HepG2 (cell line): Measurements from ENCODE around the gene DLG5. TPM values are rescaled to one million over a fixed set of nuclear protein-coding genes. Genes with fewer than 3 reads are reported as not detected.

Experiments
- ATAC-seq: fragments of 200-7000 bp; cut with Tn5 transposase; 3 replicates; pipeline ENCODE4 v1.9.1; 2020; ENCODE audit warnings: mild to moderate bottlenecking, moderate library complexity
- BruUV-seq: library from RNA; stranded (reverse); fragments of 400-500 nt; replicated peaks from 2 replicates; lab custom pipeline; 2021; lab: Mats Ljungman, UMichigan
- CTCF ChIA-PET: fragments of 300-600 bp; formaldehyde crosslinking; extraction: SDS; loops from one replicate; lab custom pipeline; 2021; ENCODE audit warnings: low total read pairs, inconsistent platforms, low intra/inter-chr PET ratio; lab: Yijun Ruan, JAX
- POLR2A ChIA-PET: fragments of 350-600 bp; sonication (Branson Sonifier 250); formaldehyde crosslinking; loops from one replicate; lab custom pipeline; 2020; ENCODE audit warnings: antibody characterized with exemption, inconsistent platforms; lab: Yijun Ruan, JAX
- DNase-seq: peaks from one replicate; pipeline ENCODE4 v3.0.0-alpha.2; 2015; ENCODE audit warnings: low spot score
- FAIRE-seq: peaks from 3 replicates; lab custom pipeline; 2011; peaks lifted over from hg19 to GRCh38; lab: Jason Lieb, UNC
- H2AFZ ChIP-seq: one replicate; pipeline ENCODE4 v1.6.1; 2011; ENCODE audit warnings: low read length, inconsistent platforms
- H3K27ac ChIP-seq: fragments of 300-600 bp; 3 replicates; pipeline ENCODE4 v1.8.0; 2011; ENCODE audit warnings: mixed run types, mild to moderate bottlenecking, mixed read lengths, low read length, inconsistent platforms; ENCODE audit not compliant: insufficient read depth; ENCODE audit errors: extremely low read length
- H3K27me3 ChIP-seq, 2 experiments: fragments of 200-600 bp in 1 of 2; 2 replicates in 1 of 2; 3 replicates in 1 of 2; pipeline versions ENCODE4 v1.6.0 to v1.8.0; 2011; ENCODE audit warnings: low read length in 2 of 2, mild to moderate bottlenecking in 2 of 2, moderate library complexity in 2 of 2, inconsistent platforms in 1 of 2; ENCODE audit not compliant: insufficient read depth in 2 of 2, control insufficient read depth in 1 of 2
- H3K36me3 ChIP-seq, 2 experiments: fragments of 200-600 bp in 1 of 2; replicated peaks in 1 of 2; 2 replicates in 1 of 2; 3 replicates in 1 of 2; pipeline versions ENCODE4 v1.5.1 to v1.8.0; 2011; ENCODE audit warnings: low read length in 2 of 2, inconsistent platforms in 1 of 2; ENCODE audit not compliant: insufficient read depth in 2 of 2, control insufficient read depth in 1 of 2
- H3K4me1 ChIP-seq: 2 replicates; pipeline ENCODE4 v1.5.1; 2012; ENCODE audit warnings: low read length, inconsistent platforms; ENCODE audit not compliant: insufficient read depth
- H3K4me2 ChIP-seq: 2 replicates; pipeline ENCODE4 v1.6.0; 2011; ENCODE audit warnings: low read depth, low read length, inconsistent platforms
- H3K4me3 ChIP-seq, 3 experiments: fragments of 200-600 bp in 1 of 3; sonication (generic), shearing (Covaris generic) in 1 of 3; replicated peaks in 1 of 3; 2 replicates each; pipeline ENCODE4 v1.5.1; 2011 to 2016; ENCODE audit warnings: low read length in 3 of 3, inconsistent platforms in 2 of 3, low read depth in 2 of 3, mild to moderate bottlenecking in 2 of 3, control low read depth in 1 of 3, mixed read lengths in 1 of 3; ENCODE audit not compliant: insufficient read depth in 1 of 3
- H3K79me2 ChIP-seq: one replicate; pipeline ENCODE4 v1.6.1; 2011; ENCODE audit warnings: low read length, inconsistent platforms; ENCODE audit not compliant: insufficient read depth
- H3K9ac ChIP-seq: 2 replicates; pipeline ENCODE4 v1.6.0; 2011; ENCODE audit warnings: mild to moderate bottlenecking, low read depth, low read length, inconsistent platforms; ENCODE audit not compliant: insufficient read depth
- H3K9me3 ChIP-seq: 2 replicates; pipeline ENCODE4 v1.5.1; 2012; ENCODE audit warnings: mild to moderate bottlenecking, low read length
- H4K20me1 ChIP-seq: 2 replicates; pipeline ENCODE4 v1.6.0; 2011; ENCODE audit warnings: inconsistent platforms, mild to moderate bottlenecking, low read length, moderate library complexity; ENCODE audit not compliant: insufficient read depth
- TARDBP ChIP-seq: sonication (generic); formaldehyde crosslinking; IDR thresholded peaks from 2 replicates; pipeline ENCODE4 v1.8.0; 2022; ENCODE audit warnings: mild to moderate bottlenecking, missing genetic modification reagents
- ZNF614 ChIP-seq: IDR thresholded peaks from 2 replicates; pipeline ENCODE4 v1.6.1; 2018; ENCODE audit warnings: missing biosample characterization, missing genetic modification reagents, inconsistent platforms, borderline replicate concordance
- ZZZ3 ChIP-seq: sonication (generic); formaldehyde crosslinking; IDR thresholded peaks from 2 replicates; pipeline ENCODE4 v1.4.0; 2020; ENCODE audit warnings: missing genetic modification reagents, mild to moderate bottlenecking, borderline replicate concordance
- WGBS: methylation state at CpG from one replicate; pipeline ENCODE4 v1.1.6; 2017; ENCODE audit warnings: low lambda C conversion rate; 5-methylcytosine and 5-hydroxymethylcytosine counted together
- in situ Hi-C: cut with HindIII; loops from 2 replicates; pipeline ENCODE4 v1.10.0; 2017; ENCODE audit warnings: low pct_unique_long_range_greater_than_20kb; ENCODE audit not compliant: extremely low pct_ligation_motif_present
- intact Hi-C: fragments of 100-400 bp; cut with micrococcal nuclease; formaldehyde crosslinking; loops from one replicate; pipeline ENCODE4 v1.10.0; 2022; ENCODE audit not compliant: unreplicated experiment
- polyA plus RNA-seq, 8 experiments: library from polyadenylated mRNA; depleted of rRNA in 3 of 8; stranded (reverse) in 7 of 8; unstranded in 1 of 8; fragments of >200 nt; fragmentation: Illumina TruSeq in 4 of 8; extraction: Trizol in 4 of 8; gene quantifications; 2 replicates each; pipeline versions ENCODE4 v1.2.1 to v1.2.3, GENCODE V29; 2011 to 2016; ENCODE audit warnings: low read depth in 4 of 8, missing spikeins in 1 of 8, mixed read lengths in 1 of 8; ENCODE audit not compliant: insufficient read depth in 1 of 8
- total RNA-seq, 5 experiments: library from RNA; depleted of rRNA; stranded (reverse); fragments of >200 nt; fragmentation: Illumina TruSeq; extraction: Trizol; gene quantifications; 2 replicates each; pipeline ENCODE4 v1.2.3, GENCODE V29; 2016; ENCODE audit warnings: low read depth in 1 of 5
- TF ChIP-seq, protein P1 (sequence below): IDR thresholded peaks from 2 replicates; pipeline ENCODE4 v1.6.1; 2012; ENCODE audit warnings: low read length, improper control_type of control experiment
- TF ChIP-seq, protein P2 (sequence below): sonication (generic); formaldehyde crosslinking; IDR thresholded peaks from 2 replicates; pipeline ENCODE4 v1.5.1; 2020; ENCODE audit warnings: missing genetic modification reagents, mild to moderate bottlenecking, borderline replicate concordance

Gene DLG5
- total and polyA plus RNA-seq, 2 of the 13 experiments (the other 11 are each of a cell fraction or from before 2014, with no cell fraction given): 15.5 to 18.2 TPM

- Histone ChIP-seq H3K4me3 (no peak overlapping the region), H4K20me1 (no peaks in the 10 kb centered on the region), H3K27ac (no peak overlapping the region), H3K4me1 (no peaks in the 10 kb centered on the region), H2AFZ (no peak overlapping the region), H3K9ac (no peak overlapping the region), H3K27me3 (no peaks in the 10 kb centered on the region), H3K36me3 (peaks cover 24 to 76% of the 10 kb centered on the region in 2 experiments), H3K9me3 (no peaks in the 10 kb centered on the region), H3K79me2 (no peaks in the 10 kb centered on the region), H3K4me2 (no peak overlapping the region)
- TF ChIP-seq ZZZ3 (CRISPR knock-in tag): no peak
- TF ChIP-seq, protein P1, sequence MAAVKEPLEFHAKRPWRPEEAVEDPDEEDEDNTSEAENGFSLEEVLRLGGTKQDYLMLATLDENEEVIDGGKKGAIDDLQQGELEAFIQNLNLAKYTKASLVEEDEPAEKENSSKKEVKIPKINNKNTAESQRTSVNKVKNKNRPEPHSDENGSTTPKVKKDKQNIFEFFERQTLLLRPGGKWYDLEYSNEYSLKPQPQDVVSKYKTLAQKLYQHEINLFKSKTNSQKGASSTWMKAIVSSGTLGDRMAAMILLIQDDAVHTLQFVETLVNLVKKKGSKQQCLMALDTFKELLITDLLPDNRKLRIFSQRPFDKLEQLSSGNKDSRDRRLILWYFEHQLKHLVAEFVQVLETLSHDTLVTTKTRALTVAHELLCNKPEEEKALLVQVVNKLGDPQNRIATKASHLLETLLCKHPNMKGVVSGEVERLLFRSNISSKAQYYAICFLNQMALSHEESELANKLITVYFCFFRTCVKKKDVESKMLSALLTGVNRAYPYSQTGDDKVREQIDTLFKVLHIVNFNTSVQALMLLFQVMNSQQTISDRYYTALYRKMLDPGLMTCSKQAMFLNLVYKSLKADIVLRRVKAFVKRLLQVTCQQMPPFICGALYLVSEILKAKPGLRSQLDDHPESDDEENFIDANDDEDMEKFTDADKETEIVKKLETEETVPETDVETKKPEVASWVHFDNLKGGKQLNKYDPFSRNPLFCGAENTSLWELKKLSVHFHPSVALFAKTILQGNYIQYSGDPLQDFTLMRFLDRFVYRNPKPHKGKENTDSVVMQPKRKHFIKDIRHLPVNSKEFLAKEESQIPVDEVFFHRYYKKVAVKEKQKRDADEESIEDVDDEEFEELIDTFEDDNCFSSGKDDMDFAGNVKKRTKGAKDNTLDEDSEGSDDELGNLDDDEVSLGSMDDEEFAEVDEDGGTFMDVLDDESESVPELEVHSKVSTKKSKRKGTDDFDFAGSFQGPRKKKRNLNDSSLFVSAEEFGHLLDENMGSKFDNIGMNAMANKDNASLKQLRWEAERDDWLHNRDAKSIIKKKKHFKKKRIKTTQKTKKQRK: no peak
- no peak for TF ChIP-seq ZNF614
- no peak for TF ChIP-seq TARDBP
- TF ChIP-seq, protein P2, sequence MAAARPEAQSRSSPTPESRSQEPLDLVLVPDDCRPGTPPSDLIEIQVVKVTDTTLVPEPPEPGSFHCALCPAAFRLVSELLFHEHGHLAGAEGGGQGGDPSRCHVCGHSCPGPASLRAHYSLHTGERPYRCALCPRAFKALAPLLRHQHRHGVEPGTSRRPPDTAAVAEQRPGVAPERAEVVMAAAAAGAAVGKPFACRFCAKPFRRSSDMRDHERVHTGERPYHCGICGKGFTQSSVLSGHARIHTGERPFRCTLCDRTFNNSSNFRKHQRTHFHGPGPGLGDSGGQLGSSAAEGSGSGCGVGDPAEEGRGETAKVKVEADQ (CRISPR knock-in tag): no peak
- intact Hi-C loops: no loop called here
- ChIA-PET POLR2A (no interaction called here), CTCF (no interaction called here)
- in situ Hi-C loops: no loop called here
- ATAC-seq (no peak), DNase-seq (no peak), FAIRE-seq (no peak)
- 94% methylated on average over 11 of the region's 13 CpGs for WGBS
- no TSS peak for BruUV-seq
These were observed 126.2 kb downstream of the DLG5 start for GRCh38 chr10:77800320-77800719.
